H9 (cell line): ENCODE data around the gene KIF13A. TPM values are rescaled to one million over a fixed set of nuclear protein-coding genes. Genes with fewer than 3 reads are reported as not detected.

ENCODE experiments used
- DNase-seq: peaks from one replicate; pipeline ENCODE4 v3.0.0-alpha.2; 2017
- H2AFZ ChIP-seq: one replicate; pipeline ENCODE4 v1.6.1; 2013; ENCODE audit warnings: mild to moderate bottlenecking, low read length, control low read depth, moderate library complexity
- H2AK5ac ChIP-seq: 2 replicates; pipeline ENCODE4 v1.6.1; 2013; ENCODE audit warnings: low read length, control low read depth, mixed read lengths; ENCODE audit not compliant: insufficient read length
- H2BK120ac ChIP-seq: one replicate; pipeline ENCODE4 v1.6.1; 2013; ENCODE audit warnings: low read depth, mild to moderate bottlenecking, low read length, control low read depth, inconsistent platforms; ENCODE audit not compliant: poor library complexity, severe bottlenecking
- H2BK12ac ChIP-seq: 2 replicates; pipeline ENCODE4 v1.6.1; 2013; ENCODE audit warnings: low read length, control low read depth, mixed read lengths, low read depth; ENCODE audit not compliant: insufficient read length
- H2BK15ac ChIP-seq: 2 replicates; pipeline ENCODE4 v1.6.1; 2013; ENCODE audit warnings: low read depth, low read length, control low read depth
- H2BK20ac ChIP-seq: one replicate; pipeline ENCODE4 v1.6.1; 2013; ENCODE audit warnings: low read depth, mild to moderate bottlenecking, low read length, control low read depth, inconsistent platforms; ENCODE audit not compliant: poor library complexity, severe bottlenecking
- H2BK5ac ChIP-seq: 2 replicates; pipeline ENCODE4 v1.6.1; 2013; ENCODE audit warnings: low read length, control low read depth, mixed read lengths; ENCODE audit not compliant: insufficient read length
- H3K14ac ChIP-seq: 2 replicates; pipeline ENCODE4 v1.6.1; 2013; ENCODE audit warnings: low read length, control low read depth; ENCODE audit not compliant: insufficient read depth
- H3K18ac ChIP-seq: 2 replicates; pipeline ENCODE4 v1.6.1; 2013; ENCODE audit warnings: low read depth, mild to moderate bottlenecking, mixed read lengths, low read length, control low read depth; ENCODE audit not compliant: insufficient read length
- H3K23ac ChIP-seq: 2 replicates; pipeline ENCODE4 v1.6.1; 2013; ENCODE audit warnings: low read length, control low read depth, mixed read lengths, low read depth; ENCODE audit not compliant: insufficient read length
- H3K23me2 ChIP-seq: 2 replicates; pipeline ENCODE4 v1.6.1; 2013; ENCODE audit warnings: low read depth, mild to moderate bottlenecking, mixed read lengths, low read length, control low read depth; ENCODE audit not compliant: insufficient read length, poor library complexity, severe bottlenecking
- H3K27ac ChIP-seq: 2 replicates; pipeline ENCODE4 v1.5.1; 2013; ENCODE audit warnings: low read length, control low read depth, mixed read lengths, low read depth; ENCODE audit not compliant: insufficient read length
- H3K27me3 ChIP-seq: 2 replicates; pipeline ENCODE4 v1.6.1; 2013; ENCODE audit warnings: low read length, control low read depth, inconsistent platforms; ENCODE audit not compliant: insufficient read depth
- H3K4ac ChIP-seq: 2 replicates; pipeline ENCODE4 v1.6.1; 2013; ENCODE audit warnings: low read depth, mild to moderate bottlenecking, control low read depth, inconsistent platforms, low read length, moderate library complexity
- H3K4me1 ChIP-seq: 2 replicates; pipeline ENCODE4 v1.6.1; 2013; ENCODE audit warnings: low read length, control low read depth, inconsistent platforms; ENCODE audit not compliant: insufficient read depth
- H3K4me2 ChIP-seq: 2 replicates; pipeline ENCODE4 v1.6.1; 2013; ENCODE audit warnings: low read length, control low read depth, mixed read lengths; ENCODE audit not compliant: insufficient read length, insufficient read depth
- H3K56ac ChIP-seq: 2 replicates; pipeline ENCODE4 v1.6.1; 2013; ENCODE audit warnings: low read depth, mild to moderate bottlenecking, mixed read lengths, low read length, control low read depth; ENCODE audit not compliant: insufficient read length
- H3K79me1 ChIP-seq: 2 replicates; pipeline ENCODE4 v1.6.1; 2013; ENCODE audit warnings: low read depth, mild to moderate bottlenecking, moderate library complexity, low read length, control low read depth, inconsistent platforms; ENCODE audit not compliant: insufficient read depth, poor library complexity, severe bottlenecking
- H3K79me2 ChIP-seq: 2 replicates; pipeline ENCODE4 v1.6.1; 2013; ENCODE audit warnings: low read length, control low read depth, inconsistent platforms; ENCODE audit not compliant: insufficient read depth
- H3K9ac ChIP-seq: 2 replicates; pipeline ENCODE4 v1.6.1; 2013; ENCODE audit warnings: low read length, control low read depth, mixed read lengths; ENCODE audit not compliant: insufficient read length; ENCODE audit errors: extremely low read depth
- H3K9me3 ChIP-seq: one replicate; pipeline ENCODE4 v1.6.1; 2013; ENCODE audit warnings: low read depth, low read length, inconsistent platforms; ENCODE audit not compliant: control insufficient read depth
- H3T11ph ChIP-seq: one replicate; pipeline ENCODE4 v1.6.1; 2013; ENCODE audit warnings: mild to moderate bottlenecking, low read length, control low read depth, inconsistent platforms
- H4K20me1 ChIP-seq: one replicate; pipeline ENCODE4 v1.6.1; 2013; ENCODE audit not compliant: control insufficient read depth, insufficient read length, insufficient read depth
- H4K5ac ChIP-seq: 2 replicates; pipeline ENCODE4 v1.6.1; 2013; ENCODE audit warnings: low read depth, mild to moderate bottlenecking, mixed read lengths, low read length, control low read depth; ENCODE audit not compliant: insufficient read length
- H4K8ac ChIP-seq: replicated peaks from 2 replicates; pipeline ENCODE4 v1.6.1; 2013; ENCODE audit warnings: low read length, control low read depth, mixed read lengths, low read depth; ENCODE audit not compliant: insufficient read length
- H4K91ac ChIP-seq: 2 replicates; pipeline ENCODE4 v1.6.1; 2013; ENCODE audit warnings: low read depth, mild to moderate bottlenecking, moderate library complexity, mixed read lengths, low read length, control low read depth; ENCODE audit not compliant: insufficient read length
- H3K27ac Mint-ChIP-seq, 3 experiments: 2 replicates in 2 of 3; 3 replicates in 1 of 3; pipeline ENCODE4 v1.8.0; 2020 to 2021; ENCODE audit warnings: mixed read lengths in 3 of 3, mild to moderate bottlenecking in 1 of 3, moderate library complexity in 1 of 3
- H3K27me3 Mint-ChIP-seq: 2 replicates; pipeline ENCODE4 v1.8.0; 2021; ENCODE audit warnings: low read depth, mild to moderate bottlenecking, moderate library complexity, mixed read lengths
- H3K36me3 Mint-ChIP-seq, 3 experiments: 2 replicates in 2 of 3; 3 replicates in 1 of 3; pipeline ENCODE4 v1.8.0; 2020 to 2021; ENCODE audit warnings: low read depth in 3 of 3, mixed read lengths in 3 of 3; ENCODE audit not compliant: insufficient read depth in 1 of 3
- H3K4me1 Mint-ChIP-seq, 2 experiments: 2 replicates each; pipeline ENCODE4 v1.8.0; 2020; ENCODE audit warnings: mixed read lengths in 2 of 2
- H3K4me3 Mint-ChIP-seq, 2 experiments: 2 replicates in 1 of 2; 3 replicates in 1 of 2; pipeline ENCODE4 v1.8.0; 2020 to 2021; ENCODE audit warnings: mild to moderate bottlenecking in 2 of 2, mixed read lengths in 2 of 2, moderate library complexity in 1 of 2
- H3K9me3 Mint-ChIP-seq, 2 experiments: 2 replicates in 1 of 2; 3 replicates in 1 of 2; pipeline ENCODE4 v1.8.0; 2020; ENCODE audit warnings: mild to moderate bottlenecking in 2 of 2, mixed read lengths in 2 of 2, moderate library complexity in 1 of 2
- CTCF ChIP-seq: fragments of 200-600 bp; sonication (generic); conservative IDR thresholded peaks from 3 replicates; pipeline ENCODE4 v1.8.0; 2021; ENCODE audit warnings: antibody characterized with exemption, mild to moderate bottlenecking
- WGBS: extraction: QIAGEN DNeasy Blood & Tissue Kit; methylation state at CpG from one replicate; pipeline ENCODE4 v1.1.7; 2013; ENCODE audit warnings: missing lambda C conversion rate, low lambda C conversion rate, mixed read lengths; ENCODE audit not compliant: insufficient read length; ENCODE audit errors: extremely low coverage; 5-methylcytosine and 5-hydroxymethylcytosine counted together
- total RNA-seq: library from RNA; stranded (reverse); gene quantifications from 2 replicates; pipeline ENCODE4 v1.2.1, GENCODE V29; 2021

Gene KIF13A
- total RNA-seq, 1 experiment from 2014 or later, result 38.2 TPM

- Histone ChIP-seq H4K91ac (no peak overlapping the region), H2BK120ac (no peak overlapping the region), H3K27me3 (no peaks in the 10 kb centered on the region), H3K79me1 (no peaks in the 10 kb centered on the region), H3K56ac (no peak overlapping the region), H2BK12ac (no peak overlapping the region), H3K14ac (no peak overlapping the region), H3K79me2 (no peaks in the 10 kb centered on the region), H2BK20ac (no peak overlapping the region), H2BK5ac (no peak overlapping the region), H2BK15ac (no peak overlapping the region), H3K4ac (no peak overlapping the region), H4K5ac (no peak overlapping the region), H3K18ac (no peak overlapping the region), H3K23ac (no peak overlapping the region), H4K20me1 (no peaks in the 10 kb centered on the region), H3K4me2 (no peak overlapping the region), H3K9ac (no peak overlapping the region), H3T11ph (no peak overlapping the region), H2AFZ (no peak overlapping the region), H3K9me3 (no peaks in the 10 kb centered on the region), H3K27ac (no peak overlapping the region), H2AK5ac (no peak overlapping the region), H3K23me2 (no peaks in the 10 kb centered on the region), H3K4me1 (no peaks in the 10 kb centered on the region), H4K8ac (no peak overlapping the region)
- no peak for TF ChIP-seq CTCF
- H3K27ac Mint-ChIP-seq, result peak overlapping the region in 1 of 3 experiments; percentile 32; a peak in 1 of 7 replicates
- no peaks in the 10 kb centered on the region for H3K27me3 Mint-ChIP-seq
- H3K4me3 Mint-ChIP-seq, result no peak overlapping the region
- H3K36me3 Mint-ChIP-seq, result peaks cover 0 to 7% (median 5%) of the 10 kb centered on the region in 3 experiments; a peak in 5 of 7 replicates
- no peaks in the 10 kb centered on the region for H3K4me1 Mint-ChIP-seq
- WGBS, result no CpG with 5 or more reads among the region's 2 CpGs
- no peak for DNase-seq
- H3K9me3 Mint-ChIP-seq, result no peaks in the 10 kb centered on the region
Observed at GRCh38 chr6:17855381-17855780, 132.1 kb downstream of the KIF13A start.
